GM12872 (cell line): ENCODE data around the gene ITGB8.

Source experiments
- CTCF ChIP-seq: IDR thresholded peaks from 3 replicates; pipeline ENCODE4 v1.5.1; 2011; ENCODE audit warnings: low read depth, mild to moderate bottlenecking, low read length, moderate library complexity; ENCODE audit not compliant: insufficient read depth

Gene ITGB8

GRCh38 chr7:20350996-20351692 is 20.4 kb downstream of the ITGB8 start:
- TF ChIP-seq CTCF, result no peak

- TF ChIP-seq CTCF, result no peak
Measured at GRCh38 chr7:20351901-20352300, 21.2 kb downstream of the ITGB8 start.

GRCh38 chr7:20352573-20353306 is 22.0 kb downstream of the ITGB8 start:
- TF ChIP-seq CTCF, result no peak

GRCh38 chr7:20354610-20355528 is 24.2 kb downstream of the ITGB8 start:
- no peak for TF ChIP-seq CTCF

GRCh38 chr7:20358106-20358505 is 27.4 kb downstream of the ITGB8 start:
- TF ChIP-seq CTCF, result no peak

GRCh38 chr7:20358762-20359282 is 28.1 kb downstream of the ITGB8 start:
- TF ChIP-seq CTCF, result no peak
